Upper lobe of right lung (tissue), 1 donor: ENCODE results near the gene CEP131. TPM values are rescaled to one million over a fixed set of nuclear protein-coding genes. Genes with fewer than 3 reads are reported as not detected.

Experiments
- ATAC-seq: fragments of 200-7000 bp; cut with Tn5 transposase; one replicate; pipeline ENCODE4 v1.9.1; 2020; ENCODE audit warnings: mild to moderate bottlenecking, moderate library complexity
- DNase-seq: peaks from one replicate; pipeline ENCODE4 v3.0.0-alpha.2; 2020
- H3K27ac ChIP-seq: fragments of 200-600 bp; one replicate; pipeline ENCODE4 v1.8.0; 2022
- H3K27me3 ChIP-seq: fragments of 200-600 bp; one replicate; pipeline ENCODE4 v1.8.0; 2022; ENCODE audit warnings: mild to moderate bottlenecking
- H3K36me3 ChIP-seq: fragments of 200-600 bp; one replicate; pipeline ENCODE4 v1.8.0; 2022
- H3K4me1 ChIP-seq: fragments of 200-600 bp; one replicate; pipeline ENCODE4 v1.8.0; 2022
- H3K4me3 ChIP-seq: fragments of 200-600 bp; one replicate; pipeline ENCODE4 v1.8.0; 2022; ENCODE audit warnings: mild to moderate bottlenecking
- H3K9me3 ChIP-seq: fragments of 200-600 bp; one replicate; pipeline ENCODE4 v1.8.0; 2022
- CTCF ChIP-seq: fragments of 200-600 bp; IDR thresholded peaks from one replicate; pipeline ENCODE4 v1.8.0; 2022; ENCODE audit warnings: antibody characterized with exemption
- intact Hi-C: fragments of 100-400 bp; cut with DNase I; formaldehyde crosslinking; loops from one replicate; pipeline ENCODE4 v1.11.0; 2022
- total RNA-seq: library from RNA; stranded (reverse); fragmentation: NEBNext Ultra II Directional; extraction: Animal tissue kit (Norgen Biotek cat#: 25700); gene quantifications from one replicate; pipeline ENCODE4 v1.2.1, GENCODE V29; 2021
- donor health status: DM: no; HTN: yes; CAD: no; lungs with severe emphysema.

Gene CEP131
- total RNA-seq, 1 donor from 2014 or later: 7.5 TPM

- no peaks in the 10 kb centered on the region for H3K36me3 ChIP-seq
- no peak for TF ChIP-seq CTCF
- peaks cover 15% of the 10 kb centered on the region for H3K27me3 ChIP-seq
- H3K27ac ChIP-seq: no peak within 1 kb of the TSS
- H3K4me1 ChIP-seq: peaks cover 9% of the 10 kb centered on the region
- DNase-seq (no peak), ATAC-seq (no peak)
- H3K4me3 ChIP-seq: peak within 1 kb of the TSS; percentile 14
- no peaks in the 10 kb centered on the region for H3K9me3 ChIP-seq
- intact Hi-C loops: no loop called here
Observed at GRCh38 chr17:81165246-81166032, 57.3 kb downstream of the CEP131 start, which contains the start of gene PVALEF. Gene PVALEF (plus strand): TSS chr17:81165507. CDS start chr17:81181227, 15,720 bp downstream.

- DNase-seq (no peak), ATAC-seq (no peak)
- TF ChIP-seq CTCF: no peak
- no peak overlapping the region for H3K4me3 ChIP-seq
- no peaks in the 10 kb centered on the region for H3K36me3 ChIP-seq
- intact Hi-C loops: no loop called here
- H3K27ac ChIP-seq: no peak overlapping the region
- peaks cover 10% of the 10 kb centered on the region for H3K4me1 ChIP-seq
- H3K27me3 ChIP-seq: peaks cover 15% of the 10 kb centered on the region
- H3K9me3 ChIP-seq: no peaks in the 10 kb centered on the region
Observed at GRCh38 chr17:81164371-81165245, 58.2 kb downstream of the CEP131 start.

- Histone ChIP-seq H3K4me3 (no peak overlapping the region), H3K4me1 (peaks cover 10% of the 10 kb centered on the region), H3K27ac (no peak overlapping the region), H3K36me3 (no peaks in the 10 kb centered on the region), H3K9me3 (no peaks in the 10 kb centered on the region), H3K27me3 (peaks cover 15% of the 10 kb centered on the region)
- DNase-seq: no peak
- ATAC-seq: no peak
- intact Hi-C loops: no loop called here
- TF ChIP-seq CTCF: no peak
Observed at GRCh38 chr17:81163703-81164370, 58.9 kb downstream of the CEP131 start.

- intact Hi-C loops: no loop called here
- no peak for TF ChIP-seq CTCF
- Histone ChIP-seq H3K27ac (no peak overlapping the region), H3K9me3 (no peaks in the 10 kb centered on the region), H3K4me1 (peaks cover 10% of the 10 kb centered on the region), H3K36me3 (no peaks in the 10 kb centered on the region), H3K27me3 (peaks cover 15% of the 10 kb centered on the region), H3K4me3 (no peak overlapping the region)
- no peak for ATAC-seq
- no peak for DNase-seq
Observed at GRCh38 chr17:81163051-81163695, 59.6 kb downstream of the CEP131 start.

GRCh38 chr17:81162491-81162890, 60.3 kb downstream of the CEP131 start:
- H3K27me3 ChIP-seq: peaks cover 15% of the 10 kb centered on the region

More at GRCh38 chr17:81162491-81162890, 60.3 kb downstream of the CEP131 start:
- no peaks in the 10 kb centered on the region for H3K9me3 ChIP-seq
- no peak for ATAC-seq
- H3K4me3 ChIP-seq: no peak overlapping the region
- H3K4me1 ChIP-seq: peaks cover 10% of the 10 kb centered on the region
- H3K27ac ChIP-seq: no peak overlapping the region
- no peak for TF ChIP-seq CTCF
- intact Hi-C loops: no loop called here
- no peaks in the 10 kb centered on the region for H3K36me3 ChIP-seq
- no peak for DNase-seq
